DMS53 treated with DMSO at 0.1 percent for 48 hours (cell line): ENCODE measurements around the gene MAGI1.
A peak's percentile ranks its signal among the peaks of the same experiment; 100 is the strongest.

Source experiments
- DNase-seq: peaks from one replicate; lab custom pipeline; 2025; ENCODE audit not compliant: unreplicated experiment; lab: John Stamatoyannopoulos, UW

MAGI1 gene

DNA sequence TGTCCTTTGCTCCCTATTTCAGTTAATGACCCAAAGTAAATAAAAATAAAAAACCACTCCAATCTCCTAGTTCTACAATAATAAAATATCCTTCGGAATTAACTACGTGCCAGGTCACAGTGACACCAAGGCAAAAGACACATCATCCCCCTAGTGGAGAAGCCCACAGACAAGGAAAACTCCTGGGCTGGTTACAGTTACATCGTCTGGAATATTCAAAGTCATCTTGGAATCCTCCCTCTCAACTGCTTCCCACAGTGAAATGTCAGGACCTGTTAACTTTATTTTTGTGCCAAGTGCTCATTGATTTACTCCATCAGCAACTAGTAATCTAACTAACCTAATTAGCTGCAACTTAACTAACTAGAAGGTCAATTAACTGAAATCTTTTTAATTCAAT lies 349.3 kb downstream of the MAGI1 start:
- no peak for DNase-seq

DNA sequence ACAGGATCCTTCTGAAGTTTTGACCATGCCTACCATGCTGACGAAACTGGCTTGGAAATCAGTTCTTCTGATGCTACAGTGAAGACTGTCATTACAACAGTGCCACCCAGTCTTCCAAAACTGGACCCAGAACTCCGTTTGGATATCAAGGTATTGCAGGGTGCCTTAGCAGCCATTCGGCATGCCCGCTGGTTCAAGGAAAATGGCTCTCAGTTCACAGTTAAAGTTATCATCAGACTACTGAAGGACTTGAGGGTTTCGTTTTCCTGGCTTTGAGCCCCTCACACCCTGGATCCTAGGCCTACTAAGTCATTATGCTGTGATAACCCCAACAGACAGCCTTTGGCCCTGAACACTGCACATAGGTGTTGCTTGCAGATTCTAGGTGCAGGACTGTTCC lies 351.0 kb downstream of the MAGI1 start:
- DNase-seq: no peak

DNA sequence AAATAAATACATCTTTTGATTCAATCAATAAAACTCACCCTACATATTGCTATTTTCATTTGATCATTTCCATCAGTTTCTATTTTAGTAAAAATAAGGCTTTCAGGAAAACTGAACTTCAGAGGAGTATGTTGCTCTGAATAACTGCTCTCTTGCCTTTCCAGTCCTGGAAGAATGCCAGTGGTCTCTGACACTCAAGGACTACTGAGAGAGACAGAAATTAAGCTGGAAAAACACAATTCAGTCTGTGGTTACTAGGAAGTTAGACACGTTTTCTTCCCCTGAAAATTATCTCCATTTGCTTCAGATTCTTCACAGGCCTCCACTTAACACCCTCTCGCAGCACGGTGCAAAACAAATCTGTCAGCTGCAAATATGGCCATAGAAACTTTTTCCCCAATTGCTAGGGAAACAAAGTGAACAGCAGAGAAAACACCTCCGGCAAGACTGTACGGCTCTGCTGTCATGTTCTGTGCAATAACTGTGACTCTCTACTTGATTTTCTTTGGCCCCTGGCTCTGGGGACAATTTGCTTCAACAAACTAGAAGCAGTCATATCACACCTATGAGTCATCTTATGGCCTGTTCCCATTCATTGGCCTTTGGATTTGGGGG lies 353.0 kb downstream of the MAGI1 start:
- no peak for DNase-seq

DNA sequence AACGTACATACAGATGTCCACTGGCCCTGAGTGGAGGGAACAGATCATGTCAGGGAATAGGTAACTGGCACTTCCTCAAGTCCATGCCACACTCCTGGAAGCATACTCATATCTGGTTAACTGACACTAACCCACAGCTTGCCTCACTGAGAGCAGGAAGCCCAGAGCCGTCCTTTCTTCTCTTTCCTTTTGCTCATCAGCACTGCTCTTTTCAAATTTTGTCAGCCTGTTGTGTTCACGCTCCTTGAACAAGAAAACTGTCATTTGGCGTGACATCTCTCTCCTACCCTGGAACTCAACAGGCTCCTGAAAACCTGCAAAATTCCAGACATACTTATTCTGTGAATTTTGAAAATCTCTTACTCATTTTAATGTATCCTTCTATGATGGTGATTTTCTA lies 360.2 kb downstream of the MAGI1 start:
- no peak for DNase-seq

DNA sequence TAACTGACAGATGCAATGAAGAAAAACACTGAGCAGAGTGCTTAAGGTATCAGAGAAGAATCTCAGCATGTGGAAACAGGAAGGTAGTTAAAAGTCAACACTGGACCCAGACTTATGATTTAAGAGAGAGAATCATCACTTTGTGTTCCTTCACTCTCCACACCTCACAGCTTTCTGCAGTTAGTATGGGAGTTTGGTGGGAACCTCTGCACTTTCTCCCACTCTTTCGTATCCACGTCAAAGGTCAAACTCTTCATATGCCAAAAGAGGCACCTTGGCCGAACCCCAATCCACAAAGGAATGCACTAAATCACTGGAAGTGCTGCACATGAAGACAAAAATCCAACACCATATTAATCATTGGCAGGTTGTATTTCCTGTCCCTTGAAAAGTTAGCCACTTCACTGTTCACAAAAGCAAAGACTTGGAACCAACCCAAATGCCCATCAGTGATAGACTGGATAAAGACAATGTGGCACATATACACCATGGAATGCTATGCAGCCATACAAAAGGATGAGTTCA lies 361.2 kb downstream of the MAGI1 start:
- DNase-seq: no peak

DNA sequence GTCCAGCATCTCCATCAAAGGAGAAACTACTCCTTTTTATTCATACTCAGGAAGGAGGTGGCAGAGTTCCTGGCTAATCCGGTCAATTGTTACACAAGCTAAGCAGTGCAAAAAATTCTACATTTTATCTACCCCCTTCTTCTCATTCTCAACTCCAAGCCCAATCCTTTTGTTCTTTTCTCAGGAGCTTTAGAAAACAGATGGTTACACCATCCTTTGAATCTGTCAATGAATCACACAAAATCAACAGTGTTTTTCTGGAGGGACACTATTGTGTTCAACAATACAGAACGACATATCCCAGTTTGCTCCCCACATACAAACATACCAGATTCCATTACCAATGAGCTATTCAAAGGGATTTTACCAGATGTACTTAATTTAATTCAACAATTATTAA lies 362.1 kb downstream of the MAGI1 start:
- no peak for DNase-seq

DNA sequence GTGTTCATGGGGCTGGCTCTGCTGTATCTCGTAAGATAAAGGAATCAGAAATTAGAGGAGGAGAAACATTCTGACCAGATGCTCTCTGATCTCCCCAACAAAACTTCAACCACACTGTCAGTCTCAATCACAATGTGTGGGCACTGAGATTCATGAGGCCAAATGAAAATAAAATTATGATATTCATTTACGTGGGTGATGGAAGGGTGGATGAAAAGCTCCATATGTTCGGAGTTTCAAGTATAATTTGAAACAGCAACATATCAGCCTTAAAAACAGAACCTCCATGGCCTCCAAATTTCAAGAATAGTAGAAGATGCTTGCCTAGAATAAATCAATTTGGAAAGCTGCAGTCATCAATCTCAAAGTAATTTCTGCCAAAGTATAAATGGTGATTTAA lies 363.7 kb downstream of the MAGI1 start:
- no peak for DNase-seq

DNA sequence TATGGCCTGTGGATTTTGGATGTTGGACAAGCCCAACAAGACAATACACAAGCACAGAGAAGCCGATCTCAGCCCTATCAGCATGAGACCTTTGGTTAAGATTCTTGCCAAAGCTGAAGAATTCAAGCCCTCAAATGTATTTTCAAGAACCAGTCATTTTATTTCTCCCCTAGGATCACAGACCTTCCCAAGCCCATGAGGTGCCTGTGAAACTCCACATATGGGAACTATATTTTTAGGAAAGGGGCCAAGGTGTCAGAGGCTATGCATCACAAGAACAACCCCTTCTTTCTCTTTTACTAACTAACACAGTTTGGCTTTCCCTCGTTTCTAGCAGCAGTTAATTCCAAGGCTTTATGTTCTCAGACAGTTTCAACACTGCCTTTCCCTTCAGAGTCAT lies 364.5 kb downstream of the MAGI1 start:
- DNase-seq: no peak

DNA sequence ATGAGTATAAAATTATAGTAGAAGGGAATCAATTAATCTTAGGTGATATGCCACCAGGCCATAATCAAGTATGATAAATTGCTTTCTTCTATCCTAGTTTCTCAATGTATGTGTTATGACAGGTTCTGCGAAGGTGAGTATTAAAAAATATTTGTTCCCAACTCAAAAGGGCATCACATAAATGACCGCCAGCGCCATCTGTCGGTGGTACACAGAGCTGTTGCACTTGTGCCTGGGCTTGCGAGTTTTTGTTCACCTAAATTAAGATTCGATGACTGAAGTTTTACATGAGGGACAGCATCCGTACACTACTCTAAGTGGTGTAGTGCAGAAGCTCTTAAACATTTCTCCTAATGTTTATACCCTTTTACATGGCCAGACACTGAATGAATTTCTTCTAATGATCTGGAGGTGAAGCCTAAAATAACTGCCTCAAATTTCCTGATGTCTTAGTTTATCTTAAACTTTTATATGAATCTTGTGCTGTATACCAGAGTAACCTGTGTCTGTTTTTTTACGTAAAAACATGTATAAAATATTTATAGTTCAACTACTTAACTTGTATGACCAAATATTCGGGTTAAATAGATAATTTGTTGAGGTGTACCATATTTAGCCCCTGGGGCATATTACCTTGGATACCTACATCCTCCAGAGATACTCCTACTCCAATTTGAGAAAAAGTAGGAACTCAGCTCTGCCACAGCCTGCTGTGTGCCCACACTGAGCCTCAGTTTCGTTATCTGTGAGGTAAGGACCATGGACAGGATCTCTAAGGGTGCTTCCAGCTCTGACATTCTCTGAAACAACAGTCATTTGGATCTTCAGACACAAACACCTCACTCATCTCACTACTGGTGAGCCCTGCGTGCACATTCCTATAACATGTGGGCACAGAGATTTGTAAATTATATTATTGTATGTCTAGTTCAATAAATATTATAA lies 365.6 kb downstream of the MAGI1 start:
- DNase-seq: peak; percentile 0

DNA sequence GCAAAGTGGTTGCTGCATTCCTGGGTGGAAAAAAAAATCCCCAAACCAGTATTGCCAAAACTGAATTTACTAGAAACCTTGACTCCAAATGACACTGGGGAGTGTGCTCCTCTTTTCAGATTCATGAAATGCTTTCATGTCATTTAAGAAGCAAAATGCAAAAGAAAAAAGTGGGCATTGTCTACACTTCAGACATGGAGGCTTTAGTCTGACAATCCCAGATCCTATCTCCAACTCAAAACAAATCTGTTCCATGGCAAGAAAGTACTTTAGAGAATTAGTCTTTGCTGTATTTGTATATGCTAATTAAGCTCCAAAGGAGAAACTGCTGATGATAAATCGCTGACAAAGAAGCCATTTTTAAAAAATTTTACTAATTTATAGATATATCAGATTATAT lies 366.7 kb downstream of the MAGI1 start:
- DNase-seq: no peak

DNA sequence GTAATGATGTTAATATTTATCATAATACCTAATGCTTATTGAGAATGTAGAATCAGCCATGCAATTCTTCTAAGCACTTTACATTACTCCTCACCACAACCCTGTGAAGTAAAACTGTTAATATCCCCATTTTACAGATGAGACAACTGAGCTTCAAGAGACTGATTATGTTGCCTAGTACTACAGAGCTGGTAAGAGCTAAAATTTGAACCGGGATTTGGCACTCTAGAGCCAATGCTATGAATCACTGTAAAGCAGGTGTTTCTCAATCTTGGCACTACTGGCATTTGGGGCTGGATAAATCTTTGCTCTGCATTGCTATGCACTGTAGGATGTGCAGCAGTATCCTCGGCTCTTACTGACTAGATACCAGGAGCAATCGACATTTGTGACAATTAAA lies 367.7 kb downstream of the MAGI1 start:
- DNase-seq: no peak

DNA sequence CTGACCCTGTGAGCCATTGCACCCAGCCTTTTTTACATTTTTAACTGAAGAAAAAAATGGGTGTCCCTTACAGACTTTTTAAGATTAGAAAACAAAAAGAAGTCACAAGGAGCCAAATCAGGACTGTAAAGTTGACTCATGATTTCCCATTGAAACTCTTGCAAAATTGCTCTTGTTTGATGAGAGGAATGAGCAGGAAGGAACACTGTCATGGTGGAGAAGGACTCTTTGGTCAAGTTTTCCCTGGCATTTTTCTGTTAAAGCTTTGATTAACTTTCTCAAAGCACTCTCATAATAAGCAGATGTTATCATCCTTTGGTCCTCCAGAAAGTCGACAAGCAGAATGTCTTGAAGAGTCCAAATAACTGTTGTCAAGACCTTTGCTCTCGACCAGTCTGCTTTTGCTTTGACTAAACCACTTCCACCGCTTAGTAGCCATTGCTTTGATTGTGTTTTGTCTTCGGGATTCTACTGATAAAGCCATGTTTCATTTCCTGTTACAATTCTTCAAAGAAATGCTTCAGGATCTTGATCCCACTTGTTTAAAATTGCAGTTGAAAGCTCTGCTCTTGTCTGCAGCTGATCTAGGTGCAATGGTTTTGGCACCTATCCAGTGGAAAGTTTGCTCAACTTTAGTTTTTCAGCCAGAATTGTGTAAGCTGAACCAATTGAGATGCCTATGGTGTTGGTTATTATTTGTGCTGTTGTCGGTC lies 369.4 kb downstream of the MAGI1 start:
- no peak for DNase-seq

DNA sequence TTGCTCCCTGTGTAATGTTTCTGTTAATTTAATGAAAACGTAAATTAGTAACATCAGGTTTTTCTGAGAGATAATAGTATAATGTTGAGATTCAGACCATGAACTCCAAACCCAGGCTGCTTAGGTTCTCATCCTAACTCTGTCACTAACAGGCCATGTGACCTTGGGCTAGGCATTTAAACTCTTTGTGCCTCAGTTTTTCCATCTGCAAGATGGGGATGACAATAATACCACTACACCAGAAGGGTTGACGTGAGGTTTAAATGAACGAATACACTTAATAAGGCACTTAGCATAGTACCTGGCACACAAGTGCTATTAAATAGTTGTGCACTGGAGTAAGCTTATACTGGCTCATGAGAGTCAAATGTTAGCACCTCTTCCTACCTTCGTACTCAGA lies 370.8 kb downstream of the MAGI1 start:
- DNase-seq: no peak

DNA sequence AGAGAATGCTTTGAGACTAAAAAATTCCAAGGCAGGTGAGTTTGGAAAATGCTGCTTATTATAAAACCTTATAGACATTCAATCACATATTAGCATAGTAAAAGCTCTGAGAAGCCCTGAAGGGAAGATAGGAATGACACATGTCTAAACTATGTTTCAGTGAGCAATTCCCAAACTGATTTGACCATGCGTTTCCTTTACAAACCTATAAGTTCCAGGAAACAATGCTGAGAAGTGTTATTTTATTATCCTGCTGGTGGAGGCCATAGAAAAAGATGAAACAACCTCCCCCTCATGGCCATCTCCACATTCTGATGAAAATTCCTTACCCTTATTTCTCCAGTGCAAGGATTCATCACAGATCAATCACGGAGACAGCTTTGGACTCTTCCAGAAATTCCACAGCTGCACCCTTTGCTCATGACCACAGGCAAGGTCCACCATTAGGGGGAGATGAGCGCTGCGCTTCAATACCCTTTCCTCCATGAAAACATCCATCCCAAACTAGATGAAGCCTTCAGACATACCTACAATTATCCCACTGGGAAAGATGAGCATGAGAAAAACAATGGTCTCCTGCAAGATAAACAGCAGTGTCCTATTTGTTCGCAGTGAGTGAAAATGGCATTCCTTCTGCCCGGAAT lies 372.1 kb downstream of the MAGI1 start:
- DNase-seq: no peak

DNA sequence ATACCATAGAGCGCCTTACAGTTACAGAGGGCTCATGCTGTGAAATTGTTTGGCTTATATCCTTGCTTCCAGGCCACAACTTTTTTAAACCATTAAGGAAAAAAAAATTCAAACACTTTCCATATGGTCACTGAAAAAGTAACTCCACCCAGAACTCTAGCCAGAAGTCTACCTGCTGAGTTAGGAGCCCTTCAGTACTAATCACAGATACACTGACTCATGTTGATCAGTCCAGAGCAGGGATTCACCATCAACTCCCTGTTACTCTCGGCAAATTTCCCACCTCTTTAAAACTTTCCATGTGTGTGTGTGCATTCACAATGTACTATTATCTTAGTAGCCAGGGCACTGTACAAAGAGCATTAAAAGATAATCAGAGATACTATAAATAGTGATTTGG lies 372.8 kb downstream of the MAGI1 start:
- no peak for DNase-seq

DNA sequence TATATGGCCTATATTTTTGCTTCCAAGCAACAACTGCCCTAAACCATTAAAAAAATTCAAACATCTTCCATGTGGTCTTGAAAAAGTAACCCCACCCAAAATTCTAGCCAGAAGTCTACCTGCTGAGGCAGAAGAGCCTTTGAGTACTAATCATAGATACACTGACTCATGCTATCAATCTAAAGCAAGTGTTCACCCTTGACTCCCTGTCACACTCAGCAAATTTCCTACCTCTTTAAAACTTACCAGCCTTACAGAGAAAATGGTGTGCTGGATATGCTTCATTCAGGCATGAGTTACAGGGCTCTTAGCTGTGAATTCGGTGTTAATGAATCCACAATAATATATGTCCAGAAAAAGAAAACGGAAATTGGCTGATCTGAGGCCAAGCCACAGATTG lies 373.8 kb downstream of the MAGI1 start:
- DNase-seq: no peak

DNA sequence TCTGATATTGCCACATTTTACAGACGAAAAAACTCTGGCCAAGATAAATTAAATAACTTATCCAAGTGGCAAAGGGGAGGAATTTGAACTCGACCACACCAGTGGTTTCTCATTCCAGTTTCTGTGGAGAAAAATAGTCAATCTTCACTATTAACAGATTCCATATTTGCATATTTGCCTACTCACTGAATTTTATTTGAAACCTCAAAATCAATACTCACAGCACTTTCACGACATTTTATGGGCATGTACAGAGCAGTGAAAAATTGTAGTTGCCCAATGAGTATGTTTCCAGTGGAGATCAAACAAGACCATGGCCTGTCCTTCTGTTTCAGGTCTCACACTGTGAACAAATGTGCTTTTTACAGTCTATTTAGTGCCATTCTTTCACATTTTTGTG lies 374.3 kb downstream of the MAGI1 start:
- no peak for DNase-seq

DNA sequence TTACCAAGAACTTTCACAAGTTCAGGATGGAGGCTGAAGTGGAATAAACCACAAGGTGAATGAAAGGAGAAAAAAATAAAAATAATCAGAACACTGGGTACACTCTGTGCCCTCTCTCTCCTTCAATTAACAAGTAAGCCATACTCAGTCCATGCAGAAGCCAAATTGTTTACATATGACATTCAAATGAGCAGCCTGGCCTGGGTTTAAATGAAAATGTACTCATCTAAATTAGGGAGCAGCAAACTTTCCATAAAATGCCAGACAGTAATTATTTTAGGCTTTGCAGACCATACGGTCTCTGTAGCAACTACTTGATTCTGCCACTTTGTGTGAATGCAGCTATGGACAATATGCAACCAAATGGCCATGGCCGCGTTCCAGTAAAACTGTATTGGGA lies 376.6 kb downstream of the MAGI1 start:
- no peak for DNase-seq

DNA sequence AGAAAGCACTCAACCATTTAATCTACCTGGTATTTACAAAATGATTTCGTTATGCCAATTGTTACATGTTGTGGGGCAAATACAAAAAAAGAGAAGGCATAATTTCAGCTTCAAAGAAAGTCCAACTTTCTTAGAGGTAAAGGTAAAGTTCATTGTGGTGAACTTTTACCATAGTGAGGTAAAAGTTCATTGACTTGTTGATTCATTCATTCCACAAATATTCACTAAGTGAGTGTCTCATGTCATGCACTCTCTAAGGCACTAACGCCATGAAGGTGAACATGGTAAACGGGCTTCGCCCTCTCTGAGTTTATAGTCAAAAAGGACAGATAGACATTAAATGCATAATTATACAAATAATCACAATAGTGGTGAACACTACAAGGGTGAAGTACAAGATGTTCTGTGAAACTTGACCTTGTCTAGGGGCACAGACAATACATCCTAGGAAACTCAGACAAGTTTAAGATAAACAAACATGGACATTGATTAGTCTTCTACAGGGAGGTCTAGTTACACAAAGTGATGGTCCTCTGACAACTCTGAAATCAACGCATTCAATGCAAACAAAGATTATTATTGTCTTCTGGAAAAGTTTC lies 378.6 kb downstream of the MAGI1 start:
- no peak for DNase-seq

DNA sequence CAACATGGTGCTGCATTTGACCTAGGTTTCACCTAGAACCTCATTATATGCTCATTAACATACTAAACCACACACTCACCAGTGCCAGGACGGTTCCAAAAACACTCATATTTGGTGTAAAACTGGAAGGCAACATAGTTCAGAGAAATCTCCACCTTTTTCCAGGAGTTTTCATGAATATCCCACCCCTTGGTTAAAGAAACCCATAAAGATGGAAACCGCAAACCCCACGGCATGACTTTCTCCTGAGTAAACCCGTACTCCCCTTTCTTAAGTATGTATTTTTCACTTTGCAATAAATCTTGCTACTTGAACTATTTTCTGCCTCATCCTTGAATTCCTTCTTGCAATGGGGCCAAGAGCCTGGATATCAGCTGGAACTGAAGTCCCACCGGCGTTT lies 379.3 kb downstream of the MAGI1 start:
- DNase-seq: no peak

DNA sequence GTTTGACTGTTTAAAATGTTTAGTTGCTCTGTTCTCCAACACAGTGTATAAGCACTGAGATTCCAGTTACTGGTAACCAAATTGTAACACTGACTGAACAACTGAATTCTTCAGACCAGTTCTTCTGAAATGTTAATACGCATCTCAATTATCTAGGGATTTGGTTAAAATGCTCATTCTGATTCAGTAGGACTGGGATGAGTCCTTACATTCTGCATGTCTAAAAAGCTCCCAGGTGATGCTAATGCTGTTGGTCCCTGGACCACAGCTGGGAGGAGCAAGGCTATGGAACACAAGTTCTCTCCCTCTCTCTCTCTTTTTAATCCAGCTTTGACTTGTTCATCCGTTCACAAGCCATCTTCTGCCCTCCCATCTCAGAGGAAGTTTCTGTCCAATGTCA lies 380.3 kb downstream of the MAGI1 start:
- no peak for DNase-seq
